ENCODE measurements around the gene AGBL4. TPM values are rescaled to one million over a fixed set of nuclear protein-coding genes. Genes with fewer than 3 reads are reported as not detected.

AGBL4 gene
- total RNA-seq, 1 experiment from 2014 or later = 0.35 TPM

- DNase-seq (ENCODE audit: low spot score) = no peak
Observed at GRCh38 chr1:48595613-48596012, 1428.1 kb downstream of the AGBL4 start.

GRCh38 chr1:48592330-48592729 is 1431.4 kb downstream of the AGBL4 start:
- no peak for DNase-seq (ENCODE audit: low spot score)

DNA sequence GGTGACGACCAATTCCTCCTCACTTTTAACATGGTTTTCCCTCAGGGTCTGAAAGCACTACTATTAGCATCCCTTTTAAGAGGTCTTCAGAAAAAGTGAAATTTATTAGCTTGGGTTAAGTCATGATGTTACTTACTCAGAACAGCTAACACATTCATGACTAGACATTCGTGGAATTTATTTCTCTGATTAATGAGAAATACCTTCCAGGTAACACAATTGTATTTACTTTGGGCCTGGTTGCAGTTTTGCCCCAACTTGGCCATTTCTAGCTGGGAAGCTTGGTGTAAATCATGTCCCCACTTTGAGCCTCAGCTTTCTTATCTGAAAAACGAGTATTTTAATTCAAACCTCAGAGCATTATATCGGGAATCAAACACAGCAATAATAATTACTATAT is 1432.6 kb downstream of the AGBL4 start:
- DNase-seq (ENCODE audit: low spot score) = no peak

DNA sequence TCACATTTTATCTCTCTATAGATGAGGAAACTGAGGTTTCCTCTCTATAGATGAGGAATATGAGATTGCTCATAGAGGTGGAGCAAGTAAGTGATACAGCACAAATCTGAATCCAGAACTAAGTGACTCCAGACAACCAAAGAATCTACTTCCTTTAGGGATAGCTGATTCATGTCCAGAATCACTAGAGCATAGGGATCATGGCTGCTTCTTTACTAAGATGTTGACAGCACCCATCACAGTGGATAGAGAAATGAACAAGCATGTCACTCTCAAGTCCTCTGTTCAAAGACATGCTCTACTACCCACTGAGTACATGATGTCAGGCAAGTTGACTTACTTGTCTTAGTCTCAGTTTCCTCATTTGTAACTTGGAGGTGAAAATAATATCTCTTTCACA is 1435.7 kb downstream of the AGBL4 start:
- DNase-seq (ENCODE audit: low spot score) = no peak

GRCh38 chr1:48582408-48582807 is 1441.3 kb downstream of the AGBL4 start:
- no peak for DNase-seq (ENCODE audit: low spot score)

DNA sequence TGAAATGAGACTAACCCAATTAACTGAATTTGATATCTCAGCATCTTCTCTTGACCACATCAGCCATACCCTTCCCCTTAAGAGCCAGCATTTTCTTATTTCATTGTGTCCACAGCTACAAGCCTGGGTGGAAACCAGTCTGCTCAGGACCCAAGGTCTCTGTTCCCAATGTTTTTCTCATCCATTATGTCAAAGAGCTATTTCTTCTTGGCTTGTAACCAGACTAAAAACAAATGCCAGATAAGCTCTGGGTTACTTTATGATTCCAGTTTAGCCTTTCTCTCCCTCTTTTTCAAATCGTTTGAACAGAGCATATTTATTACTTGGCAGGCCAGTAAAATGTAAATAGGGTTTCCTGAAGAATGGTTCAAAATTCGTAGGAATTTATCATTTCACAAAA is 1442.5 kb downstream of the AGBL4 start:
- DNase-seq (ENCODE audit: low spot score) = no peak

DNA sequence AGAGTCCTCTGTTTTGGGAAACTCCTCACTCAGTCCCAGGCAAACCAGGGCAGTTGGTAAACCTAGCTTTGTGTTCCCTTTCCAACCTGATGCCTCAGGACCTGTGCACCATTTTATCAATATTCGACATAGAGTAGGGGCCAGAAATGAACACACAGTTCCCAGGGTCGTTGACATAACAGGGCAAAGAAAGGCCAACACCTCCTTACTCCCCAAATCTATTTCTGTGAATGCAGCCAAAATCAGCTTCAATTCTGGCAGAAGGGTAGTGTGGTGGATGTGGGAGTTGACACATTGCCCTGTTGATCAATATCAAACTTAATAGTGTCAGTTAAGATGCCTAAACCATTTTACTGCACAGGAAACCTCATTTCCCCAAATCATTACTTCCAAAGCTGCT is 1447.2 kb downstream of the AGBL4 start:
- DNase-seq (ENCODE audit: low spot score) = no peak

DNA sequence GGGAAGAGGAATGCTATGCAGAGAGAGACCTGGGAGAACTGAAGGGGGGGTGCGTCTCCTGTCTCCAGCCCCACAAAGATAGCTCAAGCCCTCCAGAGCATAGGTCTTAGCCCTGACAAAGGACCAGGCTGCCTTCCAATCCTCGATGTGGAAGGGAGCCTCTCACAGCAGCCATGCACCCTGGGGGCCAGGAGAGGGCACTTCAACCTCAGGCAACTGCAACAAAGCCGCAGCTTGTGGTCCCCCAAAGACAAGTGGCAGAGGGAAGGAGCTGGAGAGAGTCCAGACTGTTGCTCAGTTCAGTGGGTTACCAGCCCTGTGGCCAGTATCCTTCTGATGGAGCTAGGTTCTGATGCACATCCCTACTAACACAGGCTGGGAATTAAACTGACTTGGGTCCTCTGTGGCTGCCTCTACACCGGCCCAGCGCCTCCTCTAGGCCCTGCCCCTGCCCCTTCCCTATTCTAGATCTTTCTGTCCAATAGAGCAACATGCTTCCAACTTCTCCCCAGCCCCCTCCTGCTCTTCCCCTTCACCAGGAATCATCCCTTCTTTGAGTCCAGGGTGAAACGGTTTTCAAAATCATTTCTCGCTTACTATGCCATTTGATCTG is 1451.0 kb downstream of the AGBL4 start:
- DNase-seq (ENCODE audit: low spot score) = peak; percentile 52

GRCh38 chr1:48572134-48572533 is 1451.6 kb downstream of the AGBL4 start:
- DNase-seq (ENCODE audit: low spot score) = no peak

DNA sequence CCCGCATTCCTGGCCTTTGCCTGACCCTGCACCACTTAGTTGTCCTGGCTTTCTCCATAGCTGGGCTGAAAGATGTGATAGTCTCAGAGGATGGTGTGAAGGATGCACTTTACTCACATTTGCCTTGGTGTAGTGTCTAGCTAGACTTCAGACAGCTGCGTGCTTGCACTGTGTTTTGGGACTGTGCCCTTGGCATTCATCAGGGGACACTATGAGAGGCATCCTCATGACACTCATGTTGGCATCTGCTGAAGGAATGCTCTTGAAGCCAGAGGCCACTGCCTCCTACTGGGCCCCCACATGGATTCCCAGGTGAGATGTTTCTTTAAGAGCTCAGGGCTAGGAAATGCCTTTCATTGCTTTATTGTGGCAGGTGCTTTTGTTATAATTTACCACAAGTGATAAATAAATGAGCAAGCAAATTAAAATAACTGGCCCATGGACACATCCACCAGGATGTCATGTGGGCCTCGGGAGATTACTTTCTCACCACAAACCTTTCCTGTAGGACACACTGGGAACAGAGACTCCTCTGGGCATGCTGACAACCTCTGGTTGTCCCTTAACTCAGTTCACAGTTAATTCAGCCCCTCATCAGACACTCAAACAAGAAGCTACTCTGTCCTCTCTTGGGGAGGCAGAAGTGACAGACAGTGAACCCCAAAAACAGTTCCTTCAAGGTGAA is 1452.3 kb downstream of the AGBL4 start:
- no peak for DNase-seq (ENCODE audit: low spot score)

DNA sequence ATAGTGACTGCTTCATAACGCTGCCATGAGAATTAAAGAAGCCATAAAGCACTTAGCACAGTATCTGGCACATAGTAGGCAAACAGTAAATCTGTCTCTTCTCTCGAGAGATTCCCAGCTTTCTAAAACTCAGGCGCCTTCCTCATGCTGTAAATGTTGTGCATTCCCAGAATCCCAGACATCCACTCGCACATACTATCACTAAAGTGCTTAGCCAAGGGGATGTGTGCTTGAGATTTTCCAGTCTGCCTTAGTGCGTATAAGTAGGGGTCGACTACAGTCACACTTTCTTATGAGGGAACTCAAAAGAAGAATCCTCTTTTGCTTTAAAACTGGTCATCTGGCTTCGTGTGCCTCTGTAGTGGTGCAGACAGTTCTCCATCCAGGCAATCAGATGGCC is 1453.2 kb downstream of the AGBL4 start:
- no peak for DNase-seq (ENCODE audit: low spot score)

- no peak for DNase-seq (ENCODE audit: low spot score)
Observed at GRCh38 chr1:48568501-48568900, 1455.3 kb downstream of the AGBL4 start.

DNA sequence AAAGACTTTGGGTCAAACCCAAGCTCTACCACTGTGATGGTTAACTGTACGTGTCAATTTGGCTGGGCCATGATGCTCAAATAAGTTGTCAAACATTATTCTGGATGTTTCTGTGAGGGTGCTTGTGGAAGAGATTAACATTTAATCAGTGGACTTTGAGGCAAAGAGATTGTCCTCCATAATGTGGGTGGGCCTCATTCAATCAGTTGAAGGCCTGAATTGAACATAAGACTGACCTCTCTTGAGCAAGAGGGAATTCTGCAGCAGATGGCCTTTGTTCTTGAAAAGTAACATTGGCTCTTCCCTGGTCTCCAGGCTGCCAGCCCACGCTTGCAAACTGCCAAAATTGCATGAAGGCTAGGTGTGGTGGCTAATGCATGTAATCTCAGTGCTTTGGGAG is 1457.3 kb downstream of the AGBL4 start:
- no peak for DNase-seq (ENCODE audit: low spot score)

GRCh38 chr1:48563021-48563420 is 1460.7 kb downstream of the AGBL4 start:
- DNase-seq (ENCODE audit: low spot score) = no peak

- DNase-seq (ENCODE audit: low spot score) = no peak
Observed at GRCh38 chr1:48561444-48561843, 1462.3 kb downstream of the AGBL4 start.

DNA sequence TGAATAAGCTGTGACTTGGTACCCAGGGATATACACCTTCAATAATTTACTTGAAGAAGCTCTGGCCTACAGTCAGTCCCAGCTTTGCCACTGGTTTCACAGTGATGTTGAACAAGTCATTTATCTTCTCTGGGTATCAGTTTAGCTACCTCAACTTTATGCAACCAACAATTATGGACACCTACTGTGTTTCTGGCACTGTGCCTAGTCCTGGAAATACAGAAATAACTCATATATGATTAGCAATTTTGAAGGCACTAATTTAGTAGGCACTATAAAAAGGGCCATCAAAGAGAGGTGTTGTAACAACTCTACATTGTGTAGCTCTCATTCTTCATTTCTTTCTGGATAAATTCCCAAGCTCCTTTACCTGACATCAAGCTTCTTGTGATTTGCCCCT is 1463.2 kb downstream of the AGBL4 start:
- no peak for DNase-seq (ENCODE audit: low spot score)

- no peak for DNase-seq (ENCODE audit: low spot score)
Observed at GRCh38 chr1:48560116-48560515, 1463.6 kb downstream of the AGBL4 start.

GRCh38 chr1:48558366-48558765 is 1465.4 kb downstream of the AGBL4 start:
- no peak for DNase-seq (ENCODE audit: low spot score)

DNA sequence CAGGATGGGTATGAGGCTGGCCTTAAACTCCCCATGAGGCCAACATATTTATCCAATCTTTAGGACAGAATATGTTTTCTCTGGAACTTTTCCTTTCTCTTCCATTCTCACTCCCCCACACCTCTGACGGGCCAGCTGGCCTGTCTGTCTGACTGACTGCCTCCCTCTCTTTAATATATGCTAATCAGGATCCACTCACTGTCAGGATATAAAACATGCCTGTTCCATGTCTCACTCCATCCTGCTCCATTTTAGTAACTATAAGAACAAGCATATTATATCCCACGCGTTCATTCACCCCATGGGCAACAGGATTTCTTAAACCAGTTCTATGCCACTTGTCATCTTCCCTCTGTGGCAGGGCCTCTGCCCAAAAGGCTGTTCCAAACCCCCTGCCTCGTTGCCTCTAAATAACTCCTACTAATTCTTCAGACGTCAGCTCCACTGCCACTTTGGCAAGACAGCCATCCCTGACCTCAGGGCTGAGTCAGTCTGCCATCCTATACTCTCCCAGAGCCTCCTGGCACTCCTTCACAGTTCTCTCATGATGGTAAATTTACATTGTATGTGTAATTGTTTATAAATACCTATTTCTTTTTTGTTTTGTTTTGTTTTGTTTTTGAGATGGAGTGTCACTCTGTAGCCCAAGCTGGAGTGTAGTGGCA is 1467.4 kb downstream of the AGBL4 start:
- no peak for DNase-seq (ENCODE audit: low spot score)

- no peak for DNase-seq (ENCODE audit: low spot score)
Observed at GRCh38 chr1:48555271-48555670, 1468.5 kb downstream of the AGBL4 start.

DNA sequence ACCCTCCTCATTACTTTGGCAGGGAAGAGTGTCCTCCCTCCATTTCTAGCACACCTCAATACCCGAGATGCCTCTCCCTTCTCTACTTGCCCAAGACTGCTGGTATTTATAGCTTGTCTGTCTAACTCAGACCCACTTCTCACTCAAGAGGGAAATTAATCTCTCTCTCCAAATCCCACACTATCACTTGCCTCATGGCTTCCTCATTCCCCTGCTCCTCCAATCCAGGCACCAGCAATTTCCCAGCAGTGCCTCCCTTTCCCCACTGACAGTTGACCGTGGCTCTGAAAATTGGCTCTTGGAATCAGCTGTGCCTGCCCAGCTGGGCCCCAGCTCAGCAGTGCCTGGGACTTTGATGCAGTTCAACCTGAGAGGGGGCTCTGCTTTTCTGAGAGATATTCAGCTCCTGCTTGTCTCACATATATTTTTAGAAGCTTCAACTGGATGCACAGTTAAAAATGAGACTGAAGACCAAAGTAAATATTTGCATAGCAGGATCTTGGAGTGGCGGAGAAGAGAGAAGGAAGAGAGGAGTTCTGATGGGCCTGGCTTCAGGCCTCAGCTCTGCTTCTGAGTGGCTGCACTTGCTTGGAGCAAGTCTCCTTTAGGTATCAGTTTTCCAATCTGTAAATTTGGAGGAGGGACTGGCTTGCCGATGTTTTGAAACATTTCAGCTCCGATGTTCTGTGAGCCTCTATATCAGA is 1470.7 kb downstream of the AGBL4 start:
- DNase-seq (ENCODE audit: low spot score) = no peak

DNA sequence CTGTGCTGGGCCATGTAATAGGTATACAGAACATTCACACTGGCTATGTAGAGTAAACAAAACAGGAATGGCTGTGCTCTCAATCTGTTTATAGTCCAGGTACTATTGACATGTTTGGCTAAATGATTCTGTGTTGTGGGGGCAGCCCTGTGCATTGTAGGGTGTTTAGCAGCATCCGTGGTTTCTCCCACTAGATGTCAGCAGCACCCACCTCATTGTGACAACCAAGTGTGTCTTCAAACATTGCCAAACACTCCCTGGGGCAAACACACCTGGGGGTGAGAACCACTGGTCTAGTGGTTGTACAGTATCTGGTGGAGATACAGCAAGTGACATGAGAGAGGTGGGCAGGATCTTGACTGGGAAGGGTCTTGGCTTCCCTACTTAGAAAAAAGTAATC is 1471.3 kb downstream of the AGBL4 start:
- DNase-seq (ENCODE audit: low spot score) = no peak

DNA sequence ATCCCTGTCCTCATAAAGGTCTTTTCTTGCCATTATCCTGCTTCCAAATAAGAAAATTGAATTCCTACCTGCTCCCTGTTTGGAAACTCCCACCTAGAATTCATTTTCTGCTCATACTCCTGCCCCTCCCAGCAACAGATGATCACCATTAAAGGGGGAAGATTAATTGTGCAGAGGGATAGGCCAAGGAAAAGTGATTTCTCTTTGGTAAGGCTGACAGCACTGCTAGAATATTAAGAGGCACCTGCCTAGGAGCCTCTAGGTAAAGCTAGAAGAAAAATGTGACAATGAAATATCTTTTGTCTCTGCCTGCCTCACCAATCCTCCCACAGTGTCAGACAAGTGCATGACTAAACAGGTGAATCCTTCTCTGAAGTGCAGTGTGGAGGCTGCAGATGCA is 1474.8 kb downstream of the AGBL4 start:
- DNase-seq (ENCODE audit: low spot score) = no peak

Data from H4 (cell line).